GM21619 (cell line): ENCODE results near the gene IL17A.
"Not testable (repeated sequence)": the region's sequence is repeated elsewhere in the genome, so short reads cannot be mapped to it uniquely, and the experiment has no call there.

Source experiments
- ATAC-seq: cut with Tn5 transposase; IDR thresholded peaks from one replicate; pipeline ENCODE4 v1.9.1; 2021; ENCODE audit not compliant: unreplicated experiment

IL17A gene

GRCh38 chr6:52162940-52163908, 23.0 kb upstream of the IL17A start:
- ATAC-seq: peak; percentile 68

GRCh38 chr6:52164319-52165094, 21.7 kb upstream of the IL17A start:
- ATAC-seq: no peak

GRCh38 chr6:52167267-52167666, 18.9 kb upstream of the IL17A start:
- ATAC-seq: no peak

- not testable (repeated sequence) for ATAC-seq
Observed at GRCh38 chr6:52168351-52168750, 17.8 kb upstream of the IL17A start.

GRCh38 chr6:52174118-52174517, 12.1 kb upstream of the IL17A start:
- ATAC-seq: no peak

GRCh38 chr6:52176550-52176949, 9.6 kb upstream of the IL17A start:
- peak; percentile 74 for ATAC-seq

GRCh38 chr6:52177961-52178360, 8.2 kb upstream of the IL17A start:
- no peak for ATAC-seq

GRCh38 chr6:52180787-52181558, 5.2 kb upstream of the IL17A start:
- peak; percentile 81 for ATAC-seq

GRCh38 chr6:52183131-52183713, 3.0 kb upstream of the IL17A start:
- no peak for ATAC-seq

GRCh38 chr6:52186480-52186879, 305 bp downstream of the IL17A start:
- peak; percentile 74 for ATAC-seq

- ATAC-seq: no peak
Observed at GRCh38 chr6:52187098-52187497, 923 bp downstream of the IL17A start.

GRCh38 chr6:52189974-52190373, 3.8 kb downstream of the IL17A start:
- no peak for ATAC-seq

- ATAC-seq: no peak
Observed at GRCh38 chr6:52190409-52190808, 4.2 kb downstream of the IL17A start.

- no peak for ATAC-seq
Observed at GRCh38 chr6:52191824-52192223, 5.6 kb downstream of the IL17A start.

GRCh38 chr6:52195886-52196285, 9.7 kb downstream of the IL17A start:
- no peak for ATAC-seq

GRCh38 chr6:52200088-52200487, 13.9 kb downstream of the IL17A start:
- ATAC-seq: not testable (repeated sequence)

GRCh38 chr6:52201046-52201445, 14.9 kb downstream of the IL17A start:
- no peak for ATAC-seq

- no peak for ATAC-seq
Observed at GRCh38 chr6:52201493-52201892, 15.3 kb downstream of the IL17A start.

- ATAC-seq: no peak
Observed at GRCh38 chr6:52207066-52207465, 20.9 kb downstream of the IL17A start.

GRCh38 chr6:52208612-52209011, 22.4 kb downstream of the IL17A start:
- no peak for ATAC-seq

- ATAC-seq: peak; percentile 42
Observed at GRCh38 chr6:52209770-52210169, 23.6 kb downstream of the IL17A start.
